AG08396 (cell line): Measurements from ENCODE around the gene ZBTB46.
"Not testable (repeated sequence)": the region's sequence is repeated elsewhere in the genome, so short reads cannot be mapped to it uniquely, and the experiment has no call there.

Source experiments
- DNase-seq: peaks from one replicate; pipeline ENCODE4 v3.0.0; 2012; ENCODE audit warnings: low spot score, mixed read lengths

Gene ZBTB46

GRCh38 chr20:63787302-63787701 lies 43.8 kb downstream of the ZBTB46 start:
- no peak for DNase-seq

- DNase-seq = no peak
Measured at GRCh38 chr20:63785691-63786131, 45.4 kb downstream of the ZBTB46 start.

DNA sequence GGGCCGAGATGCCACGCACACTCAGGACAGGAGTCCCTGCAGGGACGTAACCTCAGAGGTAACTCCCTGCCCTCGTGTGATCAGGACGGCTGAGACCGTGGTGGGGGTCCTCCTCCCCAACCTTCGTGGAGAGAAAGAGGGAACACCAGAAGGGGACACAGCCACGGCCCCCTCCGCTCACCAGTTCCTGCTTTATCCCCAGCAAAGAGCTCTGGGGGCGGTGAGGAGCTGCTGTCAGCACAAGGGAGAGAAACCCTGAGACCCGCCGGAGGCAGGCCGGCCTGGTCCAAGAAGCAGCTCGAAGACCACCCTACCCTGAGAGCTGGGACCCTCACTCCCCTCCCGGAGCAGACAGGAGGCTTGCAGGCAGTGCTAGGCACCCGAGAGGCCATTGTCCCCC lies 47.1 kb downstream of the ZBTB46 start:
- DNase-seq = no peak

GRCh38 chr20:63782521-63782971 lies 48.5 kb downstream of the ZBTB46 start:
- DNase-seq = no peak

GRCh38 chr20:63782051-63782471 lies 49.0 kb downstream of the ZBTB46 start:
- no peak for DNase-seq

- no peak for DNase-seq
Measured at GRCh38 chr20:63781181-63781580, 49.9 kb downstream of the ZBTB46 start.

GRCh38 chr20:63778857-63779256 lies 52.2 kb downstream of the ZBTB46 start:
- no peak for DNase-seq

DNA sequence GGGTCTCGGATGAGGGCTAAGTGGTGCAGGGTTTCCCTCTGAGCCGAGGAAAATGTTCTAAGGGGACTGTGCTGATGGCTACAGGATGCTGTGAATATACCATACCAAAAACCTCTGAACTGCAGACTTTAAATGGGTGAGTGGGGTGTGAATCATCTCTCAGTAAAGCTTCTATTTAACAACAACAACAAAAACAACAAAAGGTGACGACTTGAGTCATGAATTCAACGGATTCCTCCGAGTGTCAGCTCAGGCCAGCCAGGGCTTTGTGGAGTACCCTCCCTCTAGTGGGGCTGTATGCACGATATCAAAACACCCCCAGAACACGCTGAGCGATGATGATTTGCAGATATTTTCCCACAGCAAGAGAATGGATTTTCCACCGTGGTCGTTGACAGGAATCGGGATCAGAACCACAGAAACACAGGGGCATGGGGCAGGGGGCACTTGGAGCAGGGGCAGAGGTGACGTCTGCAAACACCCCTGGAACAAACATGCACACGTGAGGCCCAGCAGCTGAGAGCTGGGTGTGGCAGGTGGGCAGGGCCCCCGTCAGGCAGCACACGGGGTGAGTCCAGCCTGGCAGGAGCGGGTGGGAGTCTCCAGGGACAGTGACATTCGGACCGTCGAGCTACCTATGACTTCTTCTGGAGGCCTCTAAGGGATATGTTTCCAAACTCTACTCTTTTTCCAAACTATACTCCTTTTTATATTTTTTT lies 52.9 kb downstream of the ZBTB46 start:
- DNase-seq = no peak

- no peak for DNase-seq
Measured at GRCh38 chr20:63777614-63778013, 53.5 kb downstream of the ZBTB46 start.

- DNase-seq = not testable (repeated sequence)
Measured at GRCh38 chr20:63776875-63777274, 54.2 kb downstream of the ZBTB46 start.

DNA sequence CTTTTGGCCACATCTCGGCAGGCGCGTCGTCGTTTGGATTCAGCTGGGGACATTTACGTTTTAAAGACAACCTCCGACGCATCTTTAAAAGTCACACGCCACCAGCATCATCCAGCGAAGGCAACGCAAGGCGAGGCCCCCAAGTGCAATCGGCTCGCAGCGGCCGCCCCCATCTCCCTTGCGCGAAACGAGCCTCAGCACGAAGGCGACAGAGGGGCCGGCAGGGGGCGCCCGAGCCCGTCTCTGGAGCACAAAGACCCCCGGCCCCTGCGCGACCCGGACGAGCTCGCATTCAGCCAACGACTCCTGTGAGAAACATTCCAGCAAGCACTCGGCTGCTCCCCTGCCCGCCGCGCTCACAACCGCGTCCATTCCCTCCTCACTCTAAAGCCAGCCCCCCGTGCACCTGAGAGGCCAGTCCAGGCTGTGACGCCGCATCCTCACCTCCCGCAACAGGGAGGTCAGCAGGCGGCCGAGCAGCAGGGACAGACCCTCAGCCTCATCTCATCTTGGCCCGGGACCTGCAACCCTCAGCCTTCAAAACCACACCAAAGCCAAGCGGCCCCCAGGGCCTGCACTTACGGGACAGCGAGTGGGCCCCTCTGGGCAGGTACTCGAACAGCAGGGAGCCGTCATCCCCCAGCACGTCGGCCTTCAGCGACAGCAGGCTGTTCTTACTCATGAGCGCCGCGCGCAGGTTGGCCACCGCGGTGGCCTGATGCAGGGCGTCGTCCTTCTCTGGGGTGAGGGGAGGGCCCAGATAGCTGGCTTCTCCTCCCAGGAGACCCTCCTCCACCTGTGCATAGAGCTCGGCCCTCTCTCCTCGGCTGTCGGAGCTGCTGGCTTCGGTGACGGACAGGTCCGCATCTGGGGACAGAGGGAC lies 55.7 kb downstream of the ZBTB46 start:
- peak; percentile 77 for DNase-seq

DNA sequence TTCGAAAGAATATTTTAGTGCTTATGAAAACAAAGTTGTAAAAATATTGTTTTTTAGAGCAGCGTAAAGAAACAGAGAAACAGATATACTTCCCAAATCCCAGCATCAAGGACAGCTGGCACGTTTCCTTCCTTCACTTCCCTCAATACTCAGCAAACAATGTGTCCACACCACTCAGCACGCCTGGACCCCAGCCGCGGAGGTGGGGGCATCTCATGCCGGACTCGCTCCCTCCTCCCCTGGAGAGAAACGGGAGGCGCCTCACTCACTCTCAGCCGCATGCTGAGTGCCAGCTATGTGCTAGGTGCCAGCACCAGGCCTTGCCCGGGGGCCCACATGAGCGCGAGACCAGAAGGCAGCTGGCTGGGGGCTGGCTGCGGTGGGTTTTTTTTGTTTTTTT lies 56.8 kb downstream of the ZBTB46 start:
- no peak for DNase-seq

DNA sequence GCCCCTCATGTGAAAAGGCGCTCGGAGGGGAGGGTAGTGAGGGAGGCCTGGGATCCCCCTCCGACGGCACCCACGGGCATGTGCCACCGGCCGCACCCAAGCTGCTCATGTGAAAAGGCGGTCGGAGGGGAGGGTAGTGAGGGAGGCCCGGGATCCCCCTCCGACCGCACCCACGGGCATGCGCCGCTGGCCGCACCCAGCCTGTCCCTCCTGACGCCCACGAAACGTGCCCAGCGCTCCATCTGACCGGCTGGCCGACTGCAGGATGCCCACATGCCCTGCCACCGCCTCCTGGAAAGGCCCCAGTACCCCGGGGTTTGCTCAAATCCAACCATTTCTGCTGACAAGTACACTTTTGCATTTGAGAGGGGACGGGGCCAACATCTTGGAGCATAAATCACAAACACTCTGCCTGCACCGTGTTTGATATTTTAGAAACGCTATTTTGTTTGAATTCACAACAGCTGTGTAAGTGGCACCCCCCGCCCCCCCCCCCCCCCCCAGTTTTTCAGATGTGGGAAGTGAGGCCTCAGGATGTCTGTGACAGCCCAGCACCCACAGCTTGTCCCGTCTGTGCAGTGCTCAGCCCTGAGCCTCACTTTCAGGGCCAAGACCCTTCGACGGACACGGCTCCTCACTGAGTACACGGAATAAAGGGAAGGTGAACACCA lies 57.4 kb downstream of the ZBTB46 start:
- DNase-seq = no peak

DNA sequence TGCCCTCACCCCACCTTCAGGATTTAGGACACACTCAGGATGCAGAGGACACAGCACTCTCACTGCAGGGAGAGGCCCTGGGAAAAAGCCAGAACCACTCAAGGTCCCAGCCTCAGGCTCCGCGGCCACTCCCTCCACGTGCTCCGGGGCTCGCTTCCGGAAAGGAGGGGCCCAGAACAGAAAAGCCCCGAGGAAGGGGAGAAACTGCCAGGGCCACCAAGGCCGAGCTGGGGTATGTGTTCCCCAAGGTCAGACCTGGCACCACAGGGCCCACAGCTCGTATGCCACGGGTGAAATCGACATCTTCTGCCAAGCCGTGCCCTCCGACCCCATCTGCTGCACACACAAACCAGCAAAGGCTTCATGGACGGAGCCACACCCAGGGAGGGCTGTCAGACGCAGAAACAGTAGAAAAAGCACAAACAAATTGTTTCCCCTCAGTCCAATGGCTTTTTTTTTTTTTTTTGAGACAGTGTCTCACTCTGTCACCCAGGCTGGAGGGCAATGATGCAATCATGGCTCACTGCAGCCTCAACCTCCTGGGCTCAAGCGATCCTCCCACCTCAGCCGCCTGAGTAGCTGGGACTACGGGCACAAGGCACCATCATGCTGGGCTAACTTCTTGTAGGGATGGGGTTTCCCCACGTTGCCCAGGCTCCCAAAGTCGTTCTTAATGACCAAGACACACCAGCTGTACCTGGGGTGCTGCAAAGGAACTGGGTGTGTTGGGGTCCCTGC lies 58.1 kb downstream of the ZBTB46 start:
- DNase-seq = no peak

- no peak for DNase-seq
Measured at GRCh38 chr20:63771046-63771707, 59.9 kb downstream of the ZBTB46 start.

GRCh38 chr20:63769891-63770474 lies 61.1 kb downstream of the ZBTB46 start:
- DNase-seq = no peak

GRCh38 chr20:63768591-63769515 lies 62.2 kb downstream of the ZBTB46 start:
- DNase-seq = no peak

DNA sequence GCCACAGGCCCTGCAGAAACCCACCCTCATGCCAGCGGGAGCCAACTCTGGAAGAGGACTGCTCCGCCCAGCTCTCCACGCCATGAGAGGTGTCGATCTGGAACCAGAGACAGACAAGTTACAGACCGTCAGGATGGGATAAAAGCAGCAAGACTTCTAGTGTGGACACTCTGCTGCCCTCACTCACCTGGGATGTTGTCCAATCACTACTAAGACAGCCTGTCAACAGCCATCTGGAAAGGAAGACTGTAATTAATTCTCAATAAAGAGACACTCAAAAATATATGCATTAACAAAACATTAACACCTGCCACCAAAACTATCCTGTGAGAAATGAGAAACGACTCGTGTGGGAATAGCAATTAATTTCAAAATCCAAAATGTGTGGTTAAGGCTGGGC lies 63.2 kb downstream of the ZBTB46 start:
- DNase-seq = no peak

GRCh38 chr20:63767456-63767855 lies 63.6 kb downstream of the ZBTB46 start:
- no peak for DNase-seq
